HG02884 (cell line): ENCODE measurements around the gene CXADR.

Source experiments
- ATAC-seq: cut with Tn5 transposase; IDR thresholded peaks from one replicate; pipeline ENCODE4 v1.9.1; 2021; ENCODE audit warnings: mild to moderate bottlenecking, moderate library complexity; ENCODE audit not compliant: unreplicated experiment

The CXADR gene

DNA sequence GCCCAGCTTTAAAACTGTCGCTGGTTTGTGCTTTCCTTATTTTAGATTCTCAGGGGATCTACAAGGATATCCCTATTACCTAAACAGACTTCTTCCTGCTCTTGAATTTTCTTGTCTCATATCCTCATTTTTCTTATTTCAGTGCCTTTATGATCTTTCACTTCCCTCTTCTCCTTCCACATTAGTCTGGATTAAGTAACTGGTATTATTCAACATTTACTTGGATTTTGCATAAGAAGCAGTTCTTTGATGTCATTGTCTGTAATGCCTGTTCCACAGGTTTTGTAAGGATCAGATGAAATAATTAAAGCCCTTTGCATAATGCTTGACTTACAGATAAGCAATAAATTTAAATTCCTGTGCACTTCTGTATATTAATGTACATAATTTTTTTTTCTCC is 26.5 kb downstream of the CXADR start:
- ATAC-seq = no peak

DNA sequence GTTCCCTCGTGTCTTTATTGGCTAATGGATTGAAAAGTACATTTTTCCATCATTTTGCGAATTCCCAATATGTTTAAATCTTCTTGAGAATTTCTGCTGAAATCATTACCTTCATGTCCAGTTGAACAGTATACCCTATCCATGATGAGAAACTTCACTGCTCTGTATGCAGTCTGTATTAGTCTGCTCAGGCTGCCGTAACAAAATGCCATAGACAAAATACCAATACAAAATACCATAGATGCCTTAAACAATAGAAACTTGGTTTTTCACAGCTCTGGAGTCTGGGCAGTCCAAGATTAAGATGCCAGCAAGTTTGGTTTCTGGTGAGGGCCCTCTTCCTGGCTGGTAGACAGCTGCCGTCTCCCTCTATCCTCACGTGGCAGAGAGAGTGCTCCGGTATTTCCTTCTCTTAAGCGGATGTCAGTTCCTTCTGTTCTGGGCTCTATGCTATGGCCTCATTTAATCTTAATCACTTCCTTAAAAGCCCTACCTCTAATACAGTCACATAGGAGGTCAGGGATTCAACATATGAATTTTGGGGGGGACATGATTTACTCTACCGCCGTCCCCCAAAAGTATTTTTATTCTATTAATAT is 27.0 kb downstream of the CXADR start:
- no peak for ATAC-seq

DNA sequence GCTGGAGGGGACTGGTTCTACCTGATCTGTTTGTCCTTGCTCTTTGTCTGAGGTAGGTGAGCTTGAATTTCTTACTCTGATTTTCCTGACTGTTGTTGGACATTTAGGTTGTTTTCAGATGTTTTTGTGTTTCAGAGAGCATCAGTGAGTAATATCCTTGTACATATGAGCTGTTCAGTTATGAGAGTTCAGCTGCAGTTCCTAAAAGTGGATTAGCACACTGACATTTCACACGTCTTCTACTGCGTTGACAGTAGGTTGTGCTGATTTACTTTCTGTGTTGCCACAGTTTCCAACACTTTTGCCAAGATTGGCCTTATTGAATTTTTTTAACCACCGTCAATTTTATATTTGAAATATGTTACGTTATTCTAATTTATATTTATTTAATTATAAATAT is 27.7 kb downstream of the CXADR start:
- ATAC-seq = no peak

DNA sequence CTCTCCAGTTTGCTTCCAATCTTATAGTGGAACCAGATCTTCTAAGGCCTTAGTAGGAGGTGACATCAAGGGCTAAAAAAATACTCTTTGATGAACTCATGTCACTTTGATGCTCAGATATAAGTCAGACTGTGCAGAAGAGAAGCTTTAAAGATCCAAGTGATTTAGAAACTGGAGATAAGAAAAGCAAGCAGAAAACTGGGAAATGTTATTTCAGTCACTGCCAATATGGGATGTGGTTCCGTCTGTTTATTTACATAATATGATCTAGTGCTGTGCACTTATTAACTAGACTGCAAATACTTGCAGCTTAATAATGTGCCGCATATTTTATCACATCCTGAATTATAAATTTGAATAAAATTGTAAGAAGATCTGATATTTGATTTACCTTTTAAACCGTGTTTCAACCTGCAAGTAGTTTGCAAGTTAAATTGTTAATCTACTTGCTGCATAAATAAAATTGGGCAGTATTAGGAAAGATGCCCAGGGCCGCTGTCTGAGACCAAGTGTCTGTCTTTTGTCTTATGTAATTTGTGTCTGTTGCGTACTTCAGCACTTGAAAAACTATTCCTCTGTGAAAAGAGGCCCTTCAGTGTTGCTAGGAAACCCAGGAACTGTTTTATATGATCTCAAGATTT is 29.6 kb downstream of the CXADR start:
- ATAC-seq = no peak

DNA sequence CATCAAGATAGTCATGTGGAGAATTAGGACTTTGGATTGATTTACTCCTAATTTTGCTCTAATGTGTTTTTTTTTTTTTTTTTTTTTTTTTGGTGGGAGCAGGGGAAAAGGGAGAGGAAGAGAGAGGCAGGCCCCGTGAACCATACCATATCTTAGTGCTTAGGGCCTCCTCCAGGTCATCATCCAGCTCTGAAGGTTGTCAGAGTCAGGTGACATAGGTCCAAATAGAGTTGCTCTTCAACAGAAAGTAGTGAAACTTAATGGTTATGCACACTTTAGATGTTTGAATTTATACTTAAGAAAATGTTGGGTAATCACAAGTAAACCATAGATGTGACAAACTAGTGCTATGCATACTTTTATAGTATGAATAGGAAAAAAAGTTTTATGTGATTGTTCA is 32.2 kb downstream of the CXADR start:
- ATAC-seq = no peak

DNA sequence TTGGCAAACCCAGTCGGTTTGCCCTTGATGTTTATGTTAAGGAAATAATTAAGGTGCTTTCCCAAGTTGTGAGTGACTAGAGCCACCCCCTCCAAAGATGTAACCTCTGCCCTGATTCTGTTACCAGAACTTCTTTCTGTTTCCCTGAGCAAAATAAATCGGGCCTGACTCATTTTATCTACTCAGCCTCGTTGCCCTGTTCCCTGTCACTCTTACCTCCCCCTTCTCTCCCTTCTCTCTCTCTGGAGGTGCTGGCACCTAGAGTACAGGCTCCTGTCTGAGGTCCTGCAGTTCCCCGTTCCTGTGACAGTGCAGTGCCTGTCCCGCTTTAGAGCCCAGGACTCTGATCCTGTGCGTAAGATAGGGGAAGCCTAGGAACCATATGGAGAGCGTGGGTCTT is 35.4 kb downstream of the CXADR start:
- no peak for ATAC-seq

DNA sequence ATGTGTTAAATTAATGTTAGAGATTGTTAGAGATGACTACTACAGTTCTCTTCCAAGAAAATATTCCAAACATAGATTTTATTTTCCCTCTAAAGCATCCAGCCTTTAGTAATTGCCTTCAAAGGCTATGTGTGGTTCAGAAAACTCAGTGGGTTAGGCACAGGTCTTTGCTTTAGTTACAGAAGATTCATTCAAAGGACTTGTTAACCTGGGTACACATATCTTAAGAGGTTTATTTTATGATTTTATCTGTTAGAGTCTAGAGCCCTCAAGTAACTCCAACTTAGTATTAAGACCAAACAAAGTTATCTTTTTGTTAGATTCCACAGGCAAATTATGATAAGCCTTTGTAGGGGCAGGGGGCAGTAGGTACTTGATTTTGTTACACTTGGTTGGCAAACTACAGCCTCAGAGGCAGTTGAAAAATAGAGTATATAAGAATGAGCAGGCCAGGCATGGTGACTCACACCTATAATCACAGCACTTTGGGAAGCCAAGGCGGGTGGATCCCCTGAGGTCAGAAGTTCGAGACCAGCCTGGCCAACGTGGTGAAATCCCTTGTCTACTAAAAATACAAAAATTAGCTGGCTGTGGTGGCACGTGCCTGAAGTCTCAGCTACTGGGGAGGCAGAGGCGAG is 37.9 kb downstream of the CXADR start:
- no peak for ATAC-seq

DNA sequence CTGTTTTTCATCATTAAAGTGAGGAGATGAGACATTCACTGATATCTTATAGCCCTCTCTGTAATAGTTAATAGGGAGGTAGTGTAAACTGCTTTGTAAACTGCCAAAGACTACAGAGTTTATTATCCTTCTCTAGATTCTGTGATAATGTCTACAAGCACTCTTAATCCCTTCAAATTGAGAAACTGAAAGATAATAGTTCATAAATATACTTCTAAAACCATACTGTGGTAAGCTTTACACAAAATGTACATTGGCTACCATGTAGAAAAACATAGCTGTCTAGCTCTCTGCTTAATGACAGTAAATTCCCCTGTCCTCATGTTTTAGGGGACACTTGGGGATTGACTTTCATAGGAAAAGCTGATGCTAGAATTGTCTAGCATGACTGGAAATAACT is 39.6 kb downstream of the CXADR start:
- no peak for ATAC-seq

DNA sequence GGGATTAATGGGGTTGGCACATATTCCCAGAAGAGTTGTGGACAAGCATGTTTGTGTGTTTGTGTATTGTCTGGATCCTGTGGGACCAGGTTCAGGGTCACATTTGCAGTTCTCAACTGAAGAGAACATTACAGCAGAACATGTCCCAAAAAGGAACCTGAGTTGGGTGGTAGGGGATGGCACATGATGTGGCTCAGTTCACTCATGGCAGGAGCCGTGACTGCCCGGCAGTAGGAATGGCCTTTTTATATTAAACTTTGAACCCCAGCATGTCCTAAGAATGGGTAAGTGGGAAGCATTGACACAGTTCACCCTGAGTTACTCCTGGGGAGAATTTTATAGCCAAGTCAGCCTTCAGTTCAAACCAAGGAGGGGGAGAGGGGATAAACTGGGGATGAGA is 41.3 kb downstream of the CXADR start:
- ATAC-seq = no peak

DNA sequence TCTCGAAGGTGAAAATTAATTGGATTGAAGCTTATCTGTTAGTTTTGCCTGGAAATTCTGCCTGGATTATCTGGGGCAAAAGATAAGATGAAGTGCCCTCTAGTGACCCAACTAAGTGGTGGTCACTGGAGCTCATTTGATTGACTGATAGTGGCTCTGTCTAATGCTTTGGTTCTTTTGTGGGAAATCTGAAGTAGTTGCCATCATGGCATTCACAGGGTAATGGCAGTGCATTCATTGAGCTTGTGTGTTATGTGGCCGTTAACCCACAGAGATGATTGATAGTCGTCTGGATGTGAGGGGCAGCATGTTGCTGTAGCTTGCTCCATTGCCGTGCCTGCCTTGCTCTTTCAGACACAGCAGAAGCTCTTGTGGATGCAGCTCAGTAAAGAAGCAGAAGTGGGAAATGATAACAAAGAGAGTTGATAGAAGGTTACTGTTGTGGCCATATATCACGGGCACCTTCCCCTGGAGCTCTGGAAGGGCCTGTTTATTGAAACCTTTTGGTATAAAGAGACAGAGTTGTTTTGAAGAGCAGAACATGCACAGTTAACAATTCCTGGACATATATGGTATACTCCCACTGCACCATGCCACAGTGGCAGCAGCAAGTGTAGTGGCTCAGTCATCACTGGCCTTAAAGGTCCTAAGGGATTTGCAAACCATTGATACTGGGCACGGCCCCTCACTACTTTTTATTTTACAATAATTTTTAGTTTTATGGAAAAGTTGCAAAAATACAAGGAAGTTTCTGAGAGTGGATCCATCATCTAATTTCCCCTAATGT is 42.0 kb downstream of the CXADR start:
- no peak for ATAC-seq

DNA sequence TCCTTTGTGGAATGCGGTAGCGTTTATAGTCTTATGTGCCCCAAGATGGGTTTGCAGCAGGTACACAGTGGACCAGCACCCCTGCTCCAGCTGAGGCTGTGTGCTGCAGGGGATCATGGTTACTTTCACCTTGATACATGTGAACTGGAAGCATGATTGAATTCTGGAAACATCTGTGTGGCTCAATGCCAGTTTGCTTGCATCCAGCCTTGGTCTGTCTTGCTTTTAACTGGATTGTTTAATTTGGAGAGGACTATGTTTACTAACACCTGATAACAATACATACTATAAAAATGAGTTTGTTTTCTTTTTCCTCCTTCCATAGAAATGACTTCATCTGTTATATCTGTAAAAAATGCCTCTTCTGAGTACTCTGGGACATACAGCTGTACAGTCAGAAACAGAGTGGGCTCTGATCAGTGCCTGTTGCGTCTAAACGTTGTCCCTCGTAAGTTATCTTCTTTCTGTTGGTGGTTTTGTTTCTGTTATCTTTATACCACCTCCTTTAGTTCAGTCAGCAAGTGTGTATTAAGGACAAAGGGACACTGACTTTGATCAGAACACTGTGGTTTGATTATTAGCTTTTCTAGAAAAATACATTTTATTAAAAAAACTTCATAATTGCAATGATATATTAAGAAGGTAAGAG is 47.7 kb downstream of the CXADR start:
- ATAC-seq = no peak

DNA sequence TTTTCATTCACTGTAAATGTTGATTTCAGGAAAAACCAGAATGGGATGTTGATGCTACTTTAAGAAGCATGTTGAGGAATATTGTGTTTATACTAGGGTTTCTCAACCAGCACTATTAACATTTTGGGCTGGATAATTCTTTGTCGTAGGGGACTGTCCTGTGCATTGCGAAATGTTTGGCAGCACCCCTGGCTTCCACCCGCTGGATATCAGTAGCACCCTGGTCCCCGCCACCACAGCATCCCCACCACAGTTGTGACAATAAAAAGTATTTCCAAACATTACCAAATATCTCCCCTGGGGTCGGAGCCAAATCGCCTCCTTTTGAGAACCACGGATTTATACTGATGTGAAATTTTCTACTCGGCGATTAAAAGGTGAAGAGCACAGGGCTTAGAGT is 57.9 kb downstream of the CXADR start:
- ATAC-seq = no peak

DNA sequence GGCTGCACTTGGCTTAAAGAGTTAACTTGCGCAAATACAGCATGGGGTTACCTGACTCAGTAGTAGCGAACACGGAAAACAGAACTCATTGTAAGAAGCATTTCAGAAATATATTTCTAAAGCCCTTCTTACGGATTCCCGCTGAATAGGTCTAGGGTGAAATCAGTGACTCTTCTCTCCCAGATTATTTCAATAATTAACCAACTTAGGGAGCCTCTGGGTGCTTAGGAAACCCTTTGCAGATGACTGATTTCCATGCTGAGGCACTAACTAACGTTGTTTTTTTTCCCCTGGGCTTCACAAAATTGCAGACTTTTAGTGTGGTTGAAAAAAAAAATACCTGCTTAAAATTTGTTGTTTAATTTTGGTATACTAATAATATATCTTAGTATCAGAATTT is 59.6 kb downstream of the CXADR start:
- ATAC-seq = no peak

DNA sequence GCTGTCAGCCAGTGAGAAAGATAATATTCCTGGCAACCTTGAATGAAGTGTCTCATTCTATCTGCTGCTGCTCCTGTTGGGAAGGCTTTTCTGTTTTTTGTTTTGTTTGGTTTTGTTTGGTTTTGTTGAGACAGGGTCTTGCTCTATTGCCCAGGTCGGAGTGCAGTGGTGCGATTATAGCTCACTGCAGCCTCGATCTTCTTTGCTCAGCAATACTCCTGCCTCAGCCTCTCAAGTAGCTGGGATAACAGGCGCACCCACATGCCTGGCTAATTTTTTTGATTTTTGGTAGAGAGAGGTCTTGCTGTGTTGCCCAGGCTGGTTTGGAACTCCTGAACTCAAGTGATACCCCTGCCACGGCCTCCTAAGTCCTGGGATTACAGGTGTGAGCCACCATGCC is 62.2 kb downstream of the CXADR start:
- no peak for ATAC-seq

DNA sequence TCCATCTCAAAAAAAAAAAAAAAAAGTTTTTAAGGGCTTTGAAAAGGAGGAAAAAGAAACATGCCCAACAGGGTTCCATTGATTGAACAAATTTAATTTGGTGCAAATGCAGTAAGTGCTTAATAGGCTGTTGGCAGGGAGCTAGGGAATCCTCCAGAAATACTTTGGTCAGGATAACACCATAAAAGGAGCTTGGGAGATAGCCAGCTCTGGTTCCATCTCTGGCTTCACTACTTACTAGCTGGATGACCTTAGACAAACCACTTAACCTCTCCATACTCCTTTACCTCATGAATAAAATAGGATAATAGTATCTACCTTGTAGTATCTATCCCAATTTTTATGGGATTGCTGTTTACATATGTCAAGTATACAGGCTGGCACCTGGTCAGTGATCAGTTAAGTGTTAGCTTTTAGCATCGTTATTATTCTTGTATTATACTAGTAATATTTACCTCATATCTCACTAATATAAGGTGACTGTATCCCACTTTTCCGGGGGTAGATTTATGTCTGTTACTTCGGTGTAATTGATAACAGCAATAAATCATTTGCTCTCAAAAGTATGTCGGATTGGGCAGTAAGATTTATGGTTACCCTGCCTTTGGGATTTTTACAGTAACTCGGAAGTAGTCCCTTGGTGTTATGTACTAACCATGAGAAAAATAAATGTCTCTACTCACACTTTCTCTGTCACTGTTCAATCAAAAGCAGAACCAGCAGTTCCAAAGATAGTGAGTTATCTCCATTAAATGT is 63.4 kb downstream of the CXADR start:
- no peak for ATAC-seq

DNA sequence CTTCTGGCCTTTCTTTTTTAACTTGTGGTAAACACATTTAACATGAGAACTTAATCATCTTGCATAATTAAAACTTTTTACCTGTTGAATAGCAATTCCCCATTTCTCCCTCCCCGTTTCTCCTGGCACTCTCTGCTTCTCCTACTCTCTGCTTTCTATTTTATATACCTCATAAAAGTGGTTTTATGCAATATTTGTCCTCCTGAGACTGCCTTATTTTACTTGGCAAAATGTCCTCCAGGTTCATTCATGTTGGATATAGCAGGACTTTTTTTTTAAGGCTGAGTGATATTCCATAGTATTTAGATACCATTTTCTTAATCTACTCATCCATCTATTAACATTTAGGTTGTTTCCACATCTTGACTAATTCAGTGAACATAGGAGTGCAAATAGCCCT is 64.9 kb downstream of the CXADR start:
- no peak for ATAC-seq

DNA sequence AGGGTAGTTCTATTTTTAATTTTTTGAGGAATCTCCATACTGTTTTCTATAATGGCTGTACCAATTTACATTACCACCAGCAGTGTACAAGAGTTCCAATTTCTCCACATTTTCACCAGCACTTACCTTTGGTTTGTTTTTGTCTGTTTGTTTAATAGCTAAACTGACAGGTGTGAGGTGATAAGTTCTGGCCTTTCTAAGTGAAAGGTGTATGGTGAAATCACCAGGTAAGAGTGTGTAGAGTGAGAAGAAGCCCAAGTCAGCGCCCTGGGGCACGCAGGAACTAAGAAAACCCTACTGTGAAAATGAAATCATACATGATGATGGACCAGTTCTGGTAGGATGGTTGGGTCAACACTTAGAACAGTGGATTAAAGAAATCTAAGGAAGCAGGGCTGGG is 65.3 kb downstream of the CXADR start:
- ATAC-seq = no peak

DNA sequence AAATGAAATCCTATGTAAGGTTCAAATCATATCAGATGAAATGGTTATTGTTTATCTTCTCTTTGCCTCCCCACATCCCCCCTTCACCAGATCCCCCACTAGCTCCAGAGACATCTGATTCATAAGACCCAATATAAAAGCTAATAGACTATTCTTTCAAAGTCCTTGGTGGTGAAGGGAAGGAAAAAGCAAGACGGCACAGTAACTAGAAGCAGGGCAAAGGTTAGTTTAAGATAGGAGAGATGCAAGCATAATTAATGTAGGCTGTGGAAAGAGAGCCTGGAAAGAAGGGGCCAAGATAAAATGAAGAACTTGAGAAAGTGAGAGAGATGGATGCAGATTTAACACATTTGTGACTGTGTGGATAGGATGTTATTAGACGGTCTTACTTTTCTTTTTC is 66.0 kb downstream of the CXADR start:
- ATAC-seq = no peak

DNA sequence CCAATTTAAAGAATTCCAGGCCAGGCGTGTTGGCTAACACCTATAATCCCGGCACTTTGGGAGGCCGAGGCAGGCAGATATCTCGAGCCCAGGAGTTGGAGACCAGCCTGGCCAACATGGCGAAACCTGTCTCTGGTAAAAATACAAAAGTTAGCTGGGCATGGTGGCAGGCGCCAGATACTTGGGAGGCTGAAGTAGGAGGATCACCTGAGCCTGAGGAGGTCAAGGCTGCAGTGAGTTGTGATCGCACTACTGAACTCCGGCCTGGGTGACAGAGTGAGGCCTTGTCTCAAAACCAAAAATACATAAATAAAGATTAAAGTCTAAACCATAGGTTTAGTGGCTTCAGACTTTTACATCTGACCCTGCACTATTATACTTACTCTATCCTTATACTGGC is 67.5 kb downstream of the CXADR start:
- no peak for ATAC-seq

DNA sequence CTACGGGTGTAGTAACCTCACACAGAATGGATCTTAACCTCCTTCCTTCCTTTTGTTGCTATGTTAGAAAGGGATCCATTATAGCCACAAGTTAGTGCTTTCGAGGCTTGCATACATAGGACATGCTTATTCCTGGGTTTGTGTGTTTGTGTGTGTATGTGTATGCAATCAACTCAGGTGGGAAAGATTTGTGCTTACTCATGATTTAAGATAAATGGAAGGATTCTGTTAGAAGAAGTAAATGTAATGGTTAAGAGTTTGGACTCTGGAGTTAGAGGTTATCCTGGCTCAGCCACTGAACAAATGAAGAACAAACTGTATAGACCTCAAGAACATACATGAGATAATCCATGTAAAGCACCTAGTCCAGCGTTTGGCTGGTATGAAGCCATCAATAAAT is 71.1 kb downstream of the CXADR start:
- no peak for ATAC-seq
